ENCODE data around the gene ZNF507. TPM values are rescaled to one million over a fixed set of nuclear protein-coding genes. Genes with fewer than 3 reads are reported as not detected.

The ZNF507 gene
- total RNA-seq, 1 donor from 2014 or later = 38.6 TPM

DNA sequence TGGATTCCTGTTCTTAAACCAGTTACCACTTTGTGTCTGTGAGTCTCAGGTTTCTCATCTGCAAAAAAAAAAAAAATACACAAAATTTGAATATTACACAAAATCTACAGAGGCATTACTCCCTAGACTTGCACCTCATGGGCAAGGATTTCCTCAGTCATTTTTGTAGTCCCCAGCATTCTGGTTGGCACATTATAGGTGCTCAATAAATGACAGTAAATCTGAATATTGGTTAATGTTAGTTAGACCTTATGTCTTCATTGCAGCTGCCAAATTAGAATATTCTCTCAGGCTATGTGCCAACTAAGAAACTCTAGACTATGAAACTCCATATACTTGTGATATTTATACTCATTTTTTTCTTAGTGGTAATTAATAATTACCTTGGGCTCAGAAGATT lies 2.2 kb downstream of the ZNF507 start:
- Mint-ChIP-seq H3K9me3 (no peaks in the 10 kb centered on the region), H3K27me3 (no peaks in the 10 kb centered on the region), H3K36me3 (ENCODE audit: low read depth) (peaks cover 48% of the 10 kb centered on the region), H3K4me3 (no peak overlapping the region), H3K4me1 (peaks cover 55% of the 10 kb centered on the region), H3K27ac (no peak overlapping the region)
- intact Hi-C loops (cut with micrococcal nuclease) = loop anchor here (5.0 kb wide), 2 partner anchors 345 to 625 kb away; partner anchors contain the start of genes CEP89, FAAP24 and NUDT19
- ChIA-PET POLR2A (interaction anchor here (0.7 kb wide), 1 partner anchor 1174 kb away, joined by 3 read pairs; the partner anchor contains the start of gene PEPD), CTCF (interaction anchor here (0.7 kb wide), 1 partner anchor 10 kb away, joined by 3 read pairs; no protein-coding TSS in a partner anchor)
- DNase-seq (no peak), ATAC-seq (ENCODE audit: low read depth) (no peak)
- TF ChIP-seq, protein P1, sequence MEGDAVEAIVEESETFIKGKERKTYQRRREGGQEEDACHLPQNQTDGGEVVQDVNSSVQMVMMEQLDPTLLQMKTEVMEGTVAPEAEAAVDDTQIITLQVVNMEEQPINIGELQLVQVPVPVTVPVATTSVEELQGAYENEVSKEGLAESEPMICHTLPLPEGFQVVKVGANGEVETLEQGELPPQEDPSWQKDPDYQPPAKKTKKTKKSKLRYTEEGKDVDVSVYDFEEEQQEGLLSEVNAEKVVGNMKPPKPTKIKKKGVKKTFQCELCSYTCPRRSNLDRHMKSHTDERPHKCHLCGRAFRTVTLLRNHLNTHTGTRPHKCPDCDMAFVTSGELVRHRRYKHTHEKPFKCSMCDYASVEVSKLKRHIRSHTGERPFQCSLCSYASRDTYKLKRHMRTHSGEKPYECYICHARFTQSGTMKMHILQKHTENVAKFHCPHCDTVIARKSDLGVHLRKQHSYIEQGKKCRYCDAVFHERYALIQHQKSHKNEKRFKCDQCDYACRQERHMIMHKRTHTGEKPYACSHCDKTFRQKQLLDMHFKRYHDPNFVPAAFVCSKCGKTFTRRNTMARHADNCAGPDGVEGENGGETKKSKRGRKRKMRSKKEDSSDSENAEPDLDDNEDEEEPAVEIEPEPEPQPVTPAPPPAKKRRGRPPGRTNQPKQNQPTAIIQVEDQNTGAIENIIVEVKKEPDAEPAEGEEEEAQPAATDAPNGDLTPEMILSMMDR (IDR thresholded peaks at IDR 0.05) = no peak

DNA sequence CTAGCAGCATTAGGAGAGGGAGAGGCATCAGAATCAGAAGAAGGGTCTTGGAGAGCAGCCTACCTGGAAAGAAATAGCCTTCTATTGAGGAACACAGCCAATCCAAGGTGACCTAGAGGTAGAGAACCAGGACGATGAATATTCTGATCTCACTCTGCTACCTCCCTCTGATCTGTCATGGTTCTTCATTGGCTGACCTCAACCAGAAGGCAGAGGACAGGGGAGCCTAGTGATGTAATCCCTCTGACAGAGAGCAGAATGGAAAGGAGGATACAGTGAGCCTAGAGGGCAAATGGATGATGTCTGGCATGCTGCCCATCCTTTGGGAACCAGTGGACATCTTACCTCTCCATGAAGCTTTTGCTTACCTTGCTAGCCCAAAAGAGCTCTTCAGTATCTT lies 3.6 kb downstream of the ZNF507 start:
- no peak overlapping the region for H3K4me3 Mint-ChIP-seq
- DNase-seq = no peak
- H3K27me3 Mint-ChIP-seq = no peaks in the 10 kb centered on the region
- TF ChIP-seq, protein P1 (IDR thresholded peaks at IDR 0.05) = no peak
- H3K36me3 Mint-ChIP-seq (ENCODE audit: low read depth) = peaks cover 63% of the 10 kb centered on the region
- CTCF ChIA-PET = no interaction called here
- no peak overlapping the region for H3K27ac Mint-ChIP-seq
- no peaks in the 10 kb centered on the region for H3K9me3 Mint-ChIP-seq
- POLR2A ChIA-PET = no interaction called here
- peaks cover 62% of the 10 kb centered on the region for H3K4me1 Mint-ChIP-seq
- intact Hi-C loops (cut with micrococcal nuclease) = loop anchor here (5.0 kb wide), 2 partner anchors 343 to 623 kb away; partner anchors contain the start of genes CEP89, FAAP24 and NUDT19
- ATAC-seq (ENCODE audit: low read depth) = no peak

DNA sequence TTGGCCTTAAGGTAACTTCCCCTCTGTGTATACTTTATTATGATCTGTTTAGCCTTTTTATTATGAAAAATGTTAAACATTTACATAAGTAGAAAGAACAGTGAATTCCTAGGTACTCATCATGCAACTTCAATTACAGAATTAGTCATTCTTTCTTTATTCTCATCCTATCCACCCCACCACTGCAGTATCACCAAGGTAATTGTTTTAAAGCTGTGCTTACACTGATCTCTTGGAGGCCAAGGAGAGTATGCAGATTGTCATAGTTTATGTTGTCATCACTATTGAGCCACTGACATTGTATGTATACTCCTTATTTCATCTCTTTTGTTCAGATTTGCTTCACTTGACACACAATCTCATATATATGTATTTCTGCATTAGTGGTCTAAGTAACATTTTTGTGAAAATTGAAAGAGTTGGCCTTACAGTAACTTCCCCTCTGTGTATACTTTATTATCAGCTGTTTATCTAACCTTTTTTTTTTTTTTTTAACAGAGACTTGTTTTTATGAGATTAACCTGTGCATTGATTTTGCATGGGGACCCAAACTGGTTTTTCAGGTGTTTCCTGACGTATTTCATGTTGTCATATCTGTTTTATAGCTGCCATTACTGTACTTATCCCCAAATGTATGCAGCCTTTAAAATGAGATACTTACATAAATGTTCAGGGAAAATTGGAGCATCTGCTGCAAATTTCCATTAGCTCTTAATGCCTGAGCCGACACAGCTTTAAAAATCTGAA lies 4.5 kb downstream of the ZNF507 start:
- DNase-seq (no peak), ATAC-seq (ENCODE audit: low read depth) (no peak)
- Mint-ChIP-seq H3K9me3 (no peaks in the 10 kb centered on the region), H3K27me3 (no peaks in the 10 kb centered on the region), H3K4me3 (no peak overlapping the region), H3K27ac (no peak overlapping the region), H3K4me1 (peaks cover 62% of the 10 kb centered on the region), H3K36me3 (ENCODE audit: low read depth) (peaks cover 72% of the 10 kb centered on the region)
- ChIA-PET POLR2A (no interaction called here), CTCF (interaction anchor here (0.8 kb wide), 1 partner anchor 10 kb away, joined by 4 read pairs; no protein-coding TSS in a partner anchor)
- TF ChIP-seq, protein P1 (IDR thresholded peaks at IDR 0.05) = no peak
- intact Hi-C loops (cut with micrococcal nuclease) = loop anchor here (5.0 kb wide), 2 partner anchors 342 to 622 kb away; partner anchors contain the start of genes CEP89, FAAP24 and NUDT19

DNA sequence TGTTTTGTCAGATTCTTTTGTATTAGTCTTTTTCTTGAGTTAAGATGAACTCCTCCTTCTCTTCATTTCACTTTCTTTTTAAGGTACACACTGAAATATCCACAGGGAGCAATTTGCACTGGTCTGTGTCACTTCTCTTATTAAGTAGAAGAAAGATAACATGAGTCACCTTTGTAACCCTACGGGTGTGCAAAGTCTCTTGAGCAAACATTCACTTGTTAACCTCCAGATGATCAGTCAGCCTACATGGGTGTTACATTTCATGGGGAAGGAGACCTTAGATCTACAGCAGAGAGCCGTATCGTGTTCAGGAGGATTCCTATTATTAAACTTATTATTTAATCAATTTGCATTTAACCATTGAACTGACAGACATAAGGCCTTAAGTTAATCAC lies 5.1 kb downstream of the ZNF507 start:
- intact Hi-C loops (cut with micrococcal nuclease) = no loop called here
- ChIA-PET POLR2A (no interaction called here), CTCF (interaction anchor here (0.8 kb wide), 1 partner anchor 11 kb away, joined by 4 read pairs; no protein-coding TSS in a partner anchor)
- no peaks in the 10 kb centered on the region for H3K9me3 Mint-ChIP-seq
- H3K36me3 Mint-ChIP-seq (ENCODE audit: low read depth) = peaks cover 77% of the 10 kb centered on the region
- no peak overlapping the region for H3K27ac Mint-ChIP-seq
- ATAC-seq (ENCODE audit: low read depth) (no peak), DNase-seq (no peak)
- no peak overlapping the region for H3K4me3 Mint-ChIP-seq
- TF ChIP-seq, protein P1 (IDR thresholded peaks at IDR 0.05) = no peak
- H3K27me3 Mint-ChIP-seq = no peaks in the 10 kb centered on the region
- H3K4me1 Mint-ChIP-seq = peaks cover 65% of the 10 kb centered on the region

DNA sequence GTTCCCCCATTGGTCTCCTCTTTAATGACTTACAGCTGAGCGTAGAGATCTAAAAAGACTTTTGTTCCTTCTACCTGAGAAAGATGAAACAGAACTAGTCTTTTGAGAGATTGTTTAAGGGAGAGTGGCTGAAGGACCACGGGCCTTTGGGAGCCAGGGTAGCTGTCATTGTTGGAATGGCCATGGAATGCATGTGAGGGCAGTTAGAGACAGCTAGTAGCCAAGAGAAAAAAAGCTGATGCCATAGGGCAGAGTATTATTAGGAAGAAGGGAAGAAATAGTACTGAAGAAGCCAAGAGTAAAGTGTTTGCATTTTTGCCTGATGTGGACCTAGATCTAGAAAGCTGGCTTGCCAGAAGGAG lies 5.6 kb downstream of the ZNF507 start:
- H3K36me3 Mint-ChIP-seq (ENCODE audit: low read depth) = peaks cover 77% of the 10 kb centered on the region
- H3K27me3 Mint-ChIP-seq = no peaks in the 10 kb centered on the region
- ATAC-seq (ENCODE audit: low read depth) (no peak), DNase-seq (no peak)
- ChIA-PET CTCF (interaction anchor here (0.8 kb wide), 1 partner anchor 11 kb away, joined by 4 read pairs; no protein-coding TSS in a partner anchor), POLR2A (interaction anchor here (2.1 kb wide), 1 partner anchor 54 kb away, joined by 7 read pairs; the partner anchor contains the start of gene DPY19L3)
- peak overlapping the region; percentile 18 for H3K27ac Mint-ChIP-seq
- no peak overlapping the region for H3K4me3 Mint-ChIP-seq
- H3K9me3 Mint-ChIP-seq = no peaks in the 10 kb centered on the region
- intact Hi-C loops (cut with micrococcal nuclease) = no loop called here
- TF ChIP-seq, protein P1 (IDR thresholded peaks at IDR 0.05) = no peak
- peaks cover 70% of the 10 kb centered on the region for H3K4me1 Mint-ChIP-seq
